Activated gamma-delta T cell (primary cell): Measurements from ENCODE around the gene TLR7.

Experiments
- DNase-seq: peaks from one replicate; lab custom pipeline; 2025; lab: John Stamatoyannopoulos, UW

Gene TLR7

GRCh38 chrX:12930150-12930549, 63.3 kb downstream of the TLR7 start:
- no peak for DNase-seq

DNA sequence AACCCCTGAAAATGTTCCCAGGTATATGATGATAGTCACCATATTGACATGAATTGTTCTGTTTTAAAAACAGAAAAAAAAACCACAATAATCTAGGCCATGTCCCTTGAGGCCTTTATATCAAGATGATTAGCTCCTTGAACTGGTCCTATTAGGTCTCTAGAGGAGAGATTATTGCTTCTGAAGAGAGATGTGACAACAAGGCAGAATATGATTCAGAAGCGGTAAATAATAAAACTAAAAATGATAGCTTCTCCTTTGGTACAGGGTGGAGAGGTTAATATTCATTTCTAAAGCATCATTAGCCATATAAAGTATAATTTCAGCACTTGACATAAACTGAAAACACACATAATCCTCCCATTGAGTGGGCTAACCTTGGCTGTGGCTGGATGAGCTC, 65.4 kb downstream of the TLR7 start:
- no peak for DNase-seq

- DNase-seq, result no peak
These were observed 68.0 kb downstream of the TLR7 start for GRCh38 chrX:12934850-12935249.

GRCh38 chrX:12936947-12937346, 70.1 kb downstream of the TLR7 start:
- no peak for DNase-seq
